NCI-H1694 treated with DMSO at 0.1 percent for 48 hours (cell line): ENCODE results near the gene ZNF135.

Experiments used
- DNase-seq: peaks from one replicate; lab custom pipeline; 2025; lab: John Stamatoyannopoulos, UW

Gene ZNF135

DNA sequence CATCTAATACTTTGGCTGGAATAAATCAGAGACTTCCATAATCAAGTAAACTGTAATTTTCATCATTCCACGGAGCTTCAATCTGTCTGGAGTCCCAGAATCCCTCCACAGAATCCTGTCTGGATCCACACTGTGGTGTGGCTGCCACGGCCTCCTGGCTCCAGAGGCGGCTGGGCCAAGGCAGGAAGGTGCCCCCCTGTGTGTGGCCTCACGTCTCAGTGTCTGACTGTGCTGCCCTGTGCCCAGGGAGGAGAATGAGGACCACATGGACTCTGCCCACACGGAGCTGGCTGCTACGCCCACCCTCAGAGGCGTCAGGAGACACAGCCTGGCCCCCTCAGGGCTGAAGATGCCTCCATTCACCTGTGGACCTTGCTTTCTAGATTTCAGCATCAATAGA is 12.2 kb upstream of the ZNF135 start:
- no peak for DNase-seq

DNA sequence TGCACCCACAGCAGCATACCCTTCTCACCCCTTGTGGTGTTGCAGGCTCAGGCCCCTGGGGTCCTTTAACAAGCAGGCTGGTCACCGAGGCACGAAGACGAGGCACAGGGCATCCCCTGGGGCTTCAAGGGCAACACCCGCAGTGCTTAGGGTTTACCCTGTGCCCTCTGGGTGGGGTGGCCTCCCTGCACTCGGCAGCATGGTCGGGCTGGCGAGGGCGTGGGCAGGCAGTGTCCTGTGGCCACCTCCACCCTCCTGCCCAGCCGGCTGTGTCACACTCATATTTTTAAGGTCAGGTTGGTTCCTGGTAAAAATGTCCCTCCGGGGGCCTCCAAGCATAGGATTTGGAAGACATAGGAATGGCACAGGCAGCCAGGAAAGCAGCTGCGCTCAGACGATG is 11.4 kb upstream of the ZNF135 start:
- DNase-seq: no peak

DNA sequence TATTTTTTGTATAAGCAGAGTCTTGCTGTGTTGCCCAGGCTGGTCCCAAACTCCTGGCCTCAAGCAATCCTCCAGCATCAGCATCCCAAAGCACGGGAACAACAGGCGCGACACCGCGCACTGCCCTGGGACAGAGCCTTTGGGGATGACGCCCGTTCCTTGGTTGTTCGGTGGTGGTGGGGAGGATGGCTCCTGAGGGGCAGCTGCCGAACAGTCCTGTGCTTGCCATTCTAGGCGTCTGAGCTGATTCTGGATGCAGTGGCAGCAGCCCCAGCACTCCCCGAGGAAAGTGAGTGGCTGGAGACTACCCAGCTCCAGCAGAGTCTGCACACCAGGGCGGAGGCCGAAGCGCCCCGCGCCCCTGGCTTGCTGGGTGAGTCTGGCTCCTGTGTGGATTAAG is 6.8 kb upstream of the ZNF135 start:
- no peak for DNase-seq

DNA sequence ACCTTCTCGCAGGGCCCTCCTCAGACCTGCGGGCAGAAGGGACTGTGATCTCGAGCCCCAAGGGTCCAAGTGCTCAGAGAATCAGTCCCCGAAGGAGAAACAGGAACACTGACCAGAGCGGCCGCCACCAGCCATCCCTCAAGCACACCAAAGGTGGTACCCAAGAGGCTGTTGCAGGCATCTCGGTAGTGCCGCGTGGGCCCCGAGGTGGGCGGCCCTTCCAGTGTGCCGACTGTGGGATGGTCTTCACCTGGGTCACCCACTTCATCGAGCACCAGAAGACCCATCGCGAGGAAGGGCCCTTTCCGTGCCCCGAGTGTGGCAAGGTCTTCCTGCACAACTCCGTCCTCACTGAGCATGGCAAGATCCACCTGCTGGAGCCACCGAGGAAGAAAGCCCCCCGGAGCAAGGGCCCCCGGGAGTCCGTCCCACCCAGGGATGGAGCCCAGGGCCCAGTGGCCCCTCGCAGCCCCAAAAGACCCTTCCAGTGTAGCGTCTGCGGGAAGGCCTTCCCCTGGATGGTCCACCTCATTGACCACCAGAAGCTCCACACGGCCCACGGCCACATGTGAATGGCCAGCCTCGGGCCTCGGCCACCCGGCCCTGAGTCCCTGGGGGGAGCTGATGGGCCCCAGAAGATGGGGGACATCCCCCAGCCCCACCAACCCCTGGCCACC is 5.5 kb upstream of the ZNF135 start:
- DNase-seq: no peak

DNA sequence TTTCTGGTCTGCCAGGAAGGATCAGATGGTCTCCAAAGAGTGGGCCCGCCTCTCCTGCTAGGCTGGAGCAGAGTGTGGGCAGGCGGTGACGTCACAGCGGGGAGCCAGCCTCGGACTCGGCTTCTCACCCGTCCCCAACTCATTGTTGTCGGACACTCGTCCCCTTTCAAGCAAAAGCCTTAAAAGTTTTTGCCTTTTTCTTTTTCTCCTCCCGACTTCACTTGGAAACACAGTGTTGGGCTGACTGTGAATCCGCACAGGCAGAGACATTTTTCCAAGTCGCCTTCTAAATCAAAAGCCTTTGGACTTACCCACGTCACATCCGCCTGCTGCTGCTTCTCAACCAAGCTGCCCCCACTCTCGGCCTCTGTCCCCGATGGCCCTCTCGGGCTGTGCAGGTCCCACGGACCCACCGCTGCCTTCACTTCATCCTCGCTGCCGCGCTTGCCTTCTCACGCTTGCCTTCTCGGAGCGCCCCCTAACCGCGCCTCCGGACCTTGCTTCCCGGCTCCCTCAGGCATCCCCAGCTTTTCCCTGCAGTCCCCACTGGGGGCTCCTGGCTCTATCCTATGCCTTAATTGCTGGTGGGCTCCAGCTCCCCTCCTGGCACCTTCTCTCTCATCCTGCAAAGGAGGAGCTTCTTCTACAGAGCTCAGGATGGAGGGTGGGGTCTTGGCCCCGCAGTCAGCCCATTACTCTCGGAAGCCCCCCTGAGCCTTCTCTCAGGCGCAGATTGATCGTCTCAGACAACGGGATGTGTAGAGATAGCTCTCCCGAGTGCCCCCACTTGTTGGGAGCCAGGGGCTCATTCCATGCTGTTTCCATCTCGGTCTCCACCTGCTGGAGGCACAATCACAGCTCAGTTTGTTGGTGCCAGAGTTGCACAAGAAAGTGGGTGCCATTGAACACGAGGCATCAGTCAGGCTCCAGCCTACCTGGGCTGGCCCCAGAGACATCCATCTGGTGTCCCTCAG is 3.9 kb upstream of the ZNF135 start:
- no peak for DNase-seq

DNA sequence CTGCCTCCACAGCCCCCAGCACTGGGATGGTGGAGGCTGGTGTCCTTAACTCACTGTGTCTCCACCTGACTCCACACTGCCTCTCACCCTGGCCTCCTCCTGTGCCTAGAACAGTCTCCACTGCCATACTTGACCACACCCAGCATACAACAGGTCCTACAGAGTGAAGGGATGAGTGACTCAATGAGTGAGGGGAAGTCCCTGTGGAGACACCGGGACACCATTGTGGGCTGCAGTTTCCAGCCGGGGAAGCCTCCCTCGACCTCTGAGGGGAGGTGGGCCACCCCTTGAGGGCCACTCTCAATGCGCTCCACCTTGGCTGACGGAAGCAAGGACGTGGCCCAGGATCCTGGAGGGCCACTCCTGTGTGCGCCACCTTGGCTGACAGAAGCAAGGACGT is 2.8 kb upstream of the ZNF135 start:
- DNase-seq: no peak

DNA sequence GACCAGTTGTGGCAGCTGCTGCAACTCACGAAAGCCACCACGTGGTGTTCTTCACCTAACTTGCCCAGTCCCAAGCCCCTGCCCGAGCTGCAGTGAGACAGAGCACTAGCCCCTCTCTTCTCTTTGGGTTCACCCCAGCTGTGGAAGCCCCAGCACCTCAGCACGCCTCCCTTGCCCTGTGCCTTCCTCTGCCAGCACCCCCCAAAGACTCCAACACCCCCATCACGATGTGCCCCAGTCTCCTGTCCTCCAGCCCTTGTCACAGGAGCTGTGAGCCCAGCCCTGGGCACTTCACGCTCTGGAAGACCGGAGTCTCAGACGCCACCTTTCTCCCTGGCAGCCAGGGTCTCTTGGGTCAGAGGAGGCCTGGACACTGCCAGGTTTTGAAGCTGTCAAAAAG is 2.2 kb upstream of the ZNF135 start:
- DNase-seq: no peak

DNA sequence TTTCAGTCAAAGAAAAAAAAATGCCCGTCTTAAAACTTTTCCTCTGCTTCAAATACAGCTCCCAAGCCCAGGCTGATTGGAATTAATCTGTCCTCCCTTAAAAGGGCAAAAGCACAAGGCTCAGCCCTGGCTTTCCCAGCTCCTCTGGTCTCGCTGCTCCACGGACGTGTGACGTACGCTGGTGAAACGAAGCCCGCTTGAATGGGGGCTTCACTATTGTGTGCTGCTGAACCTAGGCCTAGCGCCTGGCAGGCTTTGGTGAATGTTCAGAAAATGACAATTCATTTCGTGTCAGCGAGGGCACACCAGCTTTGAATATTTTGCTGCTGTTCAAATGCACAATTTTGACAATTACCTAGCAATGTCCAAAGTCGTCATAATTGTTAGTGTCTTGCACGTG is 615 bp upstream of the ZNF135 start:
- no peak for DNase-seq

DNA sequence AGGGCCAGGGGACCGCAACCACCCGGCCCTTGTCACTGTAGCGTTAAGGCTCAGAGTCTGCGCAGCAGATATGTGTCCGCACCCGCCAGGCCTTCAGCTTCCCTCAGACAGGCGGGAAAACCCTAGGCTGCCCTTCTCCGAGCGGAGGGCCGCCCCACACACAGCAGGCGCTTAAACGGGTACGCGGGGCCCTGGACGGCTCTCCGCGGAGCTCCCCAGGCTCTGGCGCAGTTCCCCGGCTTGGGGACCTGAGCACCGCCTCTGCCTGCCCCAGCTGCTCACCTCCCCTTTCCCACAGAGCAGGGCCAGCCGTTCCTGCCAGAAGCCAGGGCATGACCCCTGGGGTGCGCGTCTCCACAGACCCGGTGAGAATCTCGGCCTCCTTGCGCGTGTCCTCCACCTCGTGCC is 593 bp downstream of the ZNF135 start:
- DNase-seq: no peak

DNA sequence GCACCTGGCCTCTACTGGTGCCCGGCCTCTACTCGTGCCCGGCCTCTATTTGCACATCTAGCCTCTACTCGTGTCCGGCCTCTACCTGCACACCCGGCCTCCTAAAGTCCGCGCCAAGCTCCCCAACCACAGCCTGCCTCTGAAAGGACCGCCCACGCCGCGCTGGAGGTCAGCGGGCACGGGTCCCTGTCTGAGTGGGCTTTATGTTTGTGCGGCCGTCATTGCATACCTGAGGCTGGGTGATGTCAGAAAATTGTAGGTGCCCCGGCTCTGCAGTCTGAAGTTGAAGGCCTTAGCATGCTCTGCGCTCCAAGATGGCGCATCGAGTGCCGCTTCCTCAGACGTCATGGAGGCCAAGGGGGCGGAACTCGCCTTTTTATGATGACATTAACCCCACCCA is 1.1 kb downstream of the ZNF135 start:
- no peak for DNase-seq

DNA sequence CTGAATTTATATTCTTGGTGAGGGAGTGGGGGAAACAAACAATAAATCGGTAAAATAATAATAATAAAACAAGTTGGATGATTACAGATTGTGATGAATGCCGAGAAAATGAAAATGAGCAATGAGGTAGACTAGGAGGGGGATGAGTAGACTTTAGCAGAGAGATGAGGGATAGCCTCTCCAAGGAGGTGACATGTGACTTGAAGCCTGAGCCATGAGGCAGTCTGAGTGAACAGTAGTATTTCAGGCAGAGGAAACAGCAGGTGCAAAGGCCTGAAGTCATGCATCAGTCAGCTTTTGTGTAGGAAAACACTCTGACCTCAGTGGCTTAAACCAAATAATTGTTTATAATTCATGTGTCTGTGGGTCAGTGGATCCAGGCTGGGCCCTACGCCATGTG is 4.6 kb downstream of the ZNF135 start:
- no peak for DNase-seq

DNA sequence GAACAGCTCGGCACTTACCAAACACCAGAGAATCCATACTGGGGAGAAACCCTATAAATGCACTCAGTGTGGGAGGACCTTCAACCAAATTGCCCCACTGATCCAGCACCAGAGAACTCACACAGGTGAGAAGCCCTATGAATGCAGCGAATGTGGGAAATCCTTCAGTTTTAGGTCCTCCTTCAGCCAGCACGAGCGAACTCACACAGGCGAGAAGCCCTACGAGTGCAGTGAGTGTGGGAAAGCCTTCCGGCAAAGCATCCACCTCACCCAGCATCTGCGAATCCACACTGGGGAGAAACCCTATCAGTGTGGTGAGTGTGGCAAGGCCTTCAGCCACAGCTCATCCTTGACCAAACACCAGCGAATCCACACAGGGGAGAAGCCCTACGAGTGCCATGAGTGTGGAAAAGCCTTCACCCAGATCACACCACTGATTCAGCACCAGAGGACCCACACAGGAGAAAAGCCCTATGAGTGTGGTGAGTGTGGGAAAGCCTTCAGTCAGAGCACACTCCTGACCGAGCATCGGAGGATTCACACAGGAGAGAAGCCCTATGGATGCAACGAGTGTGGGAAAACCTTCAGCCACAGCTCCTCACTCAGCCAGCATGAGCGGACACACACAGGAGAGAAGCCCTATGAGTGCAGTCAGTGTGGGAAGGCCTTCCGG is 8.3 kb downstream of the ZNF135 start:
- DNase-seq: no peak

DNA sequence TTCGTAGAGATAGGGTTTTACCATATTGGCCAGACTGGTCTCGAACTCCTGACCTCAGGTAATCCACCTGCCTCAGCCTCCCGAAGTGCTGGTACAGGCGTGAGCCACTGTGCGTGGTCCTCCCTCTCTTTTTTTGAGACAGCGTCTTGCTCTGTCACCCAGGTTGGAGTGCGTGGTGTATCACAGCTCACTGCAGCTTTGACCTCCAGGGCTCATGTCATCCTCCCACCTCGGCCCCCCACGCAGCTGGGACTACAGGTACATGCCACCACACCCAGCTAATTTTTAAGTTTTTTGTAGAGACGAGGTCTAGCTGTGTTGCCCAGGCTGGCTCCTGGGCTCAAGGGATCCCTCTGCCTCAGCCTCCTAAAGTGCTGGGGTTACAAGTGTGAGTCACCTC is 20.7 kb downstream of the ZNF135 start:
- DNase-seq: no peak

DNA sequence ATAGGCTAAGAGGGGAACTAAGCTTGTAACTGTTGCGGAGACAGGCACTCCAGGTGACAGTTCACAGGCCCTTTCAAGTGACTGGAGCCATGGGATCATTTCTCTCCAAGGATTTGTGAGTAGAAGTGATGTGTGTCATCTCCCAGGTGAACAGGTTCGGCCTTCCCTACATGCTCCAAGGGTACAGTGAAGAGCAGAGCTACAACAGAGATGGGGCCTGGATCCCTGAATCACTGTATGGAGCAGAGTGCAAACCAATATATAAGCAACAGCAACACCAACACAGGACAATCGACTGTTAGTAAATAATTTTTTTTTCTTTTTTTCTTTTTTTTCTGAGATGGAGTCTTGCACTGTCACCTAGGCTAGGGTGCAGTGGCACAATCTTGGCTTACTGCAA is 23.9 kb downstream of the ZNF135 start:
- no peak for DNase-seq

DNA sequence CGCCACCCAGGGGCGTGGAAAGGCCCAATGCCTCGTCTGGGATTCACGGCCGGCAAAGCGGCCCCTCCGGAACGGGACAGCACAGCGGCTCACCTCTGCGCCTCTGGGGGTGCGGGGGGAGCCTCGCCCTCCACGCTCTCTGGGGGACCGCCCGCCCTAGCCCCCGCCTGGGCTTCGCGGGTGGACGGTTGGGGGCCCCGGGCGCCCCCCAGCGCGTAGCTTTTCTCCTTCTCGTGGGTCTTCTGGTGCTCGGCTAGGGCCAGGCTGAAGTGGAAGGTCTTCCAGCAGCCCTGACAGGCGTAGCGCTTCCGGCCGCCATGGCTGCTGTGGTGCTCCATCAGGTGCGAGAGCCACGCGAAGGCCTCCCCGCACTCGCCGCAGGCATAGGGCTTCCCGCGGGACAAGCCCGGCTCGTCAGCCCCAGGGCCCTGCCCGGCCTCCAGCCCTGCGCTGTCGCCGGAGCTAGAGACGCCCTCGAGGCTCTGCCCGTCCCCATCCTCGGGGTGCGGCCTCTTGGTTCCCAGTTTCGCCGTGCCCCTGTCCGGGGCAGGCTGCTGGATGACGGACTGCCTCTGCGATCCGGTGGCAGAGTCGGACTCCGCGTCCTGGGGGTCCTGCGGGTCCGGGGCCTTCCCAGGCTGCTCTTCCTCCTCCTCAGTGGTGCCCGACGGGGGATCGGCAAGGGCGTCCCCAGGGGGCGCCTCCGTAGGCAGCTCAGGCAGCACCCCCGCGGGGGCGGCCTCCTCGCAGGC is 25.7 kb downstream of the ZNF135 start:
- no peak for DNase-seq

DNA sequence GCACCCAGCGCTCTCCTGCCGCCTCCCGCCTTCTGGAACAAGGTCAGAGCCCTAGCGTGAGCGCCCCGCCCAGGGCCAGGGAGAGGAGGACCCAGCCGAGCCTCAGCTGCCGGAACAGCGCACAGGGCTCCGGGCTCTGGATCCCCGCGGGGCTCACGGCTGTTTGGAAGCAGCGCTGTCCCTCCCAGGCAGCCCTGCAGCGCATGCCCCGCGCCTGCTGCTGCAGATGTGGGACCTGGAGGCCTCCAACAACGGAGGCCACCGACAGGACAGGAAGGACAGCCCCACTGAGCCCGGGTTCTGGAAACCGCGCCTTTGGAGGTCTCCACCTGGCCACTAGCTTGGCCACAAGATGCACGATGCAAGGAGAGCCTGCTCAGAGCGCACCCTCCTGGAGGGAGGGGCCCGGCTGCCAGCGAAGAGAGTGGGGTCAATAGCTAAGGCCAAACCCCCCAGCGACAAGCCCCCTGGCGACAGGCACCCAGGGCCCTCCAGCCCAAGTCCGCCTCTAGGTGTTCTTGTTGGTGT is 26.3 kb downstream of the ZNF135 start:
- DNase-seq: no peak

DNA sequence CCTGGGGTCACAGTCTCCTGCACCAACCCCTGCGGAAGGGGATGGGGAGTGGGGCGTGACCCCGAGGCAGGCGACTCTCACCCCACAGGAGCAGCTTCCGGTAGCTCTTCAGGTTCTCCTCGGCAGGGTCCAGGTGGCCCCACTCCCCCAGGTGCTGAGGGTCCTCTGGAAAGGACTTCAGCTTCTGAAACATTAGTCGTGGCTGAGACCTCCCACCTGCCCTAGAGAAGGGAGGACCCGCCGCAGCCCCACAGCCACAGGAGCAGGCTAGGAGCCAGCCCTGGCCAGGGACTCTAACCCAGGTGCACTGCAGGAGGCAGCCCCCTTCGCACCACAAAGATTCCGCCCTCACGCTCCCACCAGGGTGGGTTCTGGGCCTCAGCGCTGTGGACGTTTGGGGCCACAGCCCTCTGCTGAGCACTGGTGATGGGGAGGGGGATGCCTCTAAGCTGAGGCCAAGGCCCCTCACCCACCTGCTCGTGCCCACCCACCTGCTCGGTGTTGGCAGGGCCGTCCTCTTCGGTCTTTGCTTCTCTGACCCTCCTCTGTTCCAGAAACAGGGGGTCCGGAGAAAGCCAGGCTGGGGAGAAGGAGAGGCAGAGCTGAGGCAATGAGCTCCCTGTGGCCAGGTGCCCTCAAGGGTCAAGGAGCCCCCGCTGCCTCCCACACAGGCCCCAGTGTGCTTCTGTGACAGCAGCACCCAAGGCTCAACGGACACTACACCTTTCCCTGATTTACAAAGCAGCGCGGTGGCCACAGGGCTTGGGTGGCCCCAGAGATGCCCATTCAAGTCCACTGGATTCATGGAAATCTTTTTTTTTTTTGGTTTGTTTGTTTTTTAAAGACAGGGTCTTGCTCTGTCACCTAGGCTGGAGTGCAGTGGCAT is 28.0 kb downstream of the ZNF135 start:
- no peak for DNase-seq

DNA sequence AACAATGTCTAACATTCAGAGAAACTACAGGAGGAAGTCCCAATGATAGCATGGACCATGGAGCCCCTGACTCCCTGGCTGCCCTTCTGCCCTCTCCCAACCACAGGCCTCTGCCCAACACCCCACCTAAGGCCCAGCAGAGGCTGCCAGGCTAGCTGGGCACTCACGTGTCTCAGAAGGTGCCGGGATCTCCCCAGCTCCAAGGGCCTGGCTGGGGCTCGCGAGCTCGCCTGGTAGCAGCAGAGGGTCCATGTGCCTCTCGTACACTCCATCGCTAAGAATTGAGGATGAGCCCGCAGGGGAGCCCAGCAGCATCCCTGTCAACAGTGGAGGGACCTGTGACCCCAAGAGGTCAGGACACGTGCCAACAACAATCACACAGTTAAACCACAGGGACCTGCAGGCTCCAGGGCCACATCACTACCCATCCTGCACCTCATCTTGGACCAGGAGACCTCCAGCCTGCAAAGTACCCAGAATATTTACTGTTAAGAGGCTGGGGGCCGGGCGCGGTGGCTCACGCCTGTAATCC is 29.5 kb downstream of the ZNF135 start:
- no peak for DNase-seq

DNA sequence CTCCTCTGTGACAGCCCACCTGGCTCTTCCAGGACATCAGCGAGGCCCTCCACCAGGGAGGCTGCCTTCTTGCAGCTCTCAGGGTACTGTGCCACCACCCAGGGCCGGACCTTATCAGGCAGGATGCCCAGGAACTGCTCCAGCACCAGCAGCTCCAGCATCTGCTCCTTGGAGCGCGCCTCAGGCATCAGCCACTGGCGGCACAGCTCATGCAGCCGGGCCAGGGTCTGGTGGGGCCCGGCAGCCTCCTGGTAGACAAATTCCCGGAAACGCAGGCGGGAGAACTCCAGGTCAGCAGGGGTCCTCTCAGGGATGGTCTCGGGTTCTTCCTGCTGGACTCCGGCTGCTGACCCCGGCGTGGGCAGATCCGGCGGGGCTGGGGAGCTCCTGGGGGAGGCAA is 30.8 kb downstream of the ZNF135 start:
- DNase-seq: no peak

DNA sequence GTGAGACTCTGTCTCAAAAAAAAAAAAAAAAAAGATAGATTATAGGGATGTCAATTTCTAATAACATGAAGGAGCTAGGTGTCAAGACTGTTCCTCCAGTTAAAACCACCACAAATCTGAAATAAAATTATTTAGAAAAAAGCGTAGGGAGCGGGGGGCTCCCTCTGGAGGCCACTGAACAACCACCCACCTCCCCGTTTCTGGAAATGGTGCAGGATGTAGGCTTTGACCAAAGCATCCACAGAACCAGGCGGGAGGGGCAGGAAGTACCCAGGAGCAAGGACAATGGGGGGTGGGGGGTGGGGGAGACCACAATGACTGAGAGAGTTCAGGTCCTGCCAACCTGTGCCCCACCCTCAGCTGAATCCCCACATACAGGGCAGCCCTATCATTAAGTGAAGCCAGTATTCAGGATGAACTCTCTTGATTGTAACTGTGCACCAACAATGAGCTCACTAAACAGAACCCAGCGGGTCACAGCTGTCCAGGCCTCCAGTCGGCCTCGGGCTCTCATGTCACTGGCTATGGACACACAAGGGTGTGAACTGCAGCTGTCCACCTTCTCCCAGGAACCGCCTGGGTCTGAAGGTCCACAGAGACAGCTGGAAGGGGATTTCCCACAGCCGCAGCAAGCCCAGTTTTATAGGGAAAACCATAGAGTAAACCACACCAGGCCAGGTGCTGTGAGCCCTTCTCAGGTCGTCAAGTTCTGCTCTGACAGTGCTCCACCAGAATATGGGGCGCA is 32.3 kb downstream of the ZNF135 start:
- DNase-seq: no peak
